Ureter (tissue), 1 donor: ENCODE measurements around the gene GATAD2B. TPM values are rescaled to one million over a fixed set of nuclear protein-coding genes. Genes with fewer than 3 reads are reported as not detected.
A peak's percentile ranks its signal among the peaks of the same experiment; 100 is the strongest.

Experiments used
- DNase-seq: peaks from one replicate; pipeline ENCODE4 v3.0.0-alpha.2; 2020; ENCODE audit warnings: low spot score
- total RNA-seq: library from RNA; stranded (reverse); gene quantifications from one replicate; pipeline ENCODE4 v1.2.4, GENCODE V29; 2023
- donor health status: DM: yes; HTN: yes; CAD: no.

Gene GATAD2B
- 43.1 TPM for total RNA-seq

DNA sequence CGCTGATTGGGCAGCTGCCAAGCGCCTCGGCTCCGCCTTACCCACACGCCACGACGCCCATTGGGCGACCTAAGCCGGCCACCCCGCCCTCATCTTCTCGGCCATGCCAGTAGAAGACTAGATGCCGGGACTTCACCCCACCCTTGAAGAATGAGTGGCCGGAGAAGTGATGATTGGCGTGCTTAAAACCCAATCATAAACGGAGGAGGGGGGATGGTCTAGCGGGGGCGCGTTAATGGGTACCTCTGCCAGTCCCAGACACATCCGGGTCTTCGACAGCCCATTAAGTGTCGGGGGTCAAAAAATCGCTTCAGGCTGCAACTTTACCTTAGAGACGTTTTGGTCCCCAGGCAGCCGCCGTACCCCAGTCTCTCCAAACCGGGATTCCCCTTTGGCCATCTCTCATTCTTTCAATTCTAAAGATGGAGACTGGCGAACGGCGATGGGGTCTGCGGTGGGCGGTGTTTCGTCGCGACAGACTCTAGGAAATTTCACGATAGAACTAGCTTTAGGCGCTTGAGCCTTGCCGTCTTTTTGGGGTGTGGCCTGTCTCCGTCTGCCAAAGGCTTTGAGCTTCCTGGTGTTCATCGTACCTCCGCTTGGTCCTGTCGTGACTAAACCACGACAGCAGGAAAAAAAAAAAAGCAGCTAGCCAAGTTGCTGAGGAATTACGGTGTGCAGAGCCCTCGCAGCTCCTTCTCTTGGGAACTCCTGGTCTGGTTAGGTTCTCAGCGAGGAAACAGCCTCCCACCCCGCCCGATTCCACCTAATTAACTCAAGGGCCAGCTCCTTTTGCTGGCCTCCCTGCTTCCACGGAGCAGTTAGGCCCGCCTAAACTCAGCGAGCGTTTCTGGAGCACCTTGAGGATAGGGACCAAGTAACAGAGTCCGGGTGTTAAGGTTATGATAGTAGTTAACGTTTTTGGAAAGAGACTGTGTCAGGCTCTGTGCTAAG lies at the start of gene GATAD2B:
Gene GATAD2B, minus strand, starts transcription at position 1 of the 954 bp plus-strand sequence. CDS start 94,625 bp downstream, outside the sequence.
- peak; percentile 100 for DNase-seq

DNA sequence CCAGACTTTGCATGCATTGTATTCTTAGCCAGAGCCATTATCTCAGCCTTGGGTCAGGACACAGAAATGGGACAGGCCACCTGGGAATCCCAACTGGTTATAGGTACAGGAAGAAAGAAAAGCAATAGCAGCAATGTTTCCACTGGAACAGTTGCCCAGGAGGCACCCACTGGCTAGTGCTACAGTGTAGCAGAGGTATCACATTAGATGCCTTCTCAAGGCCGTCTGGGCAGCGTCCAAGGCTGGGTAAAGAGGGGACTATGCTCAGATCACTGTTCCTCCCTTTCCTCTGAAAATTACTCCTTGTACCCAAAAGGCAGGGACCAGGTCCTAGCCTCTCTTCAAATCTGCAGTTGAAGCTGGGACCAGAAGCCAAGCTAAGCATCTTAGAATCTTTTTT lies 47.6 kb upstream of the GATAD2B start:
- no peak for DNase-seq

GRCh38 chr1:153968972-153969371 lies 46.2 kb upstream of the GATAD2B start:
- no peak for DNase-seq

DNA sequence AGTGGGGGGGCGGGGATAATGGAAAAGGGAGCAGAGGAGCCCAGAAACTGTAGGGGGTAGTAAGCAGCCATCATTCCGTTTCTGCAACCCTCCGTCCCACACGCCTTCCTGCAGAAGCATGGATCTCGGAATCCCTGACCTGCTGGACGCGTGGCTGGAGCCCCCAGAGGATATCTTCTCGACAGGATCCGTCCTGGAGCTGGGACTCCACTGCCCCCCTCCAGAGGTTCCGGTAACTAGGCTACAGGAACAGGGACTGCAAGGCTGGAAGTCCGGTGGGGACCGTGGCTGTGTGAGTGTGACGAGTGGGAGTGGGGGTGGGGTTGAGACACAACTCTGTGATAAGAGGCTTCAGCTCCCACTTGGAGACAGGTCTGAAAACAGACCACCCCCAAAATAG lies 45.6 kb upstream of the GATAD2B start:
- no peak for DNase-seq

DNA sequence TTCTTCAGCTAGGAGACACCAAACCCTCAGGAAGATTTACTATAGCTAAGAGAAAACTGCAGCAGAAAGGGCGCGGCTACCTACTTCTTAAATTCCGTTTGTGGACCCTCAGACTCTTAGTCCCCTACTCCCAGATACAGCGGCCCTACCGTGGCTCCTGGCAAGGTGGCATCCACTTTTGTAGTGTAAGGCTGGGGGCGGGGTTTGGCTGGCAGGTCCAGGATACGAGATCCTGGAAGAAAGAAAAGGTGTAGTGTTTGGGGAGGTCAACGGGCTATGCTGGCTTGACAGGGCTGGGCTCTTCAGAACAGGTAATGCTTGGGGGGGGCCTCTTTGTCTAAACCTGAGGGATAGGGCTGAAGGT lies 45.2 kb upstream of the GATAD2B start:
- no peak for DNase-seq

- peak; percentile 91 for DNase-seq
Observed at GRCh38 chr1:153967107-153967999, 44.6 kb upstream of the GATAD2B start, which contains the start of gene CREB3L4. Gene CREB3L4, plus strand, starts transcription at chr1:153967902. Its CDS starts 624 bp downstream, at chr1:153968526.

DNA sequence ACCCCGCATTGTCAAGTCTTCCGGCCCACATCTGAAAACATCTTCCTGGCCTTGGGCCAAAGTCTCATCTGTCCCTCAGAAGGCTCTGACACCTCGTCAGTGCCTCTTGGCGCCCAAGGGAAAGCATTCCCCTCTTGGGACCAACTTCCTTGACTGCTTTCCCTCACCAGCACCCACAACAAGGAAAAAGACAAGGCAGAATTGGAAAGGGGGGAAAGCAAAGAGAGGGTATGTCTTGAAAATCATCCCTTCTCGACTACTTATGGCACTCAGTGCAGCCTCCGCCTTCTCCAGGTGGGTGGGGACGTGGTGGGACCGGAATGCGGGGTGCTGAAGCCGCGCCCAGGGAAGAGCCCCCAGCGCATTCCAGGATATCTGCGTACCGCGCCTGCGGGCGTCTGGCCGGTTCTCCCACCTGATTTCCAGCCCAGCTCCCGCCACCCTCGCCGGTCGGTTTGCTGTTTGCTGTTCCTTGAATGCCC lies 41.1 kb upstream of the GATAD2B start:
- DNase-seq: no peak

- DNase-seq: peak; percentile 100
Observed at GRCh38 chr1:153963030-153963849, 40.5 kb upstream of the GATAD2B start, which contains the start of gene SLC39A1. Gene SLC39A1, minus strand, starts transcription at chr1:153963537. Its CDS starts 822 bp downstream, at chr1:153962715.

GRCh38 chr1:153962088-153963029 lies 39.6 kb upstream of the GATAD2B start:
- no peak for DNase-seq

- no peak for DNase-seq
Observed at GRCh38 chr1:153961421-153961820, 38.6 kb upstream of the GATAD2B start.

DNA sequence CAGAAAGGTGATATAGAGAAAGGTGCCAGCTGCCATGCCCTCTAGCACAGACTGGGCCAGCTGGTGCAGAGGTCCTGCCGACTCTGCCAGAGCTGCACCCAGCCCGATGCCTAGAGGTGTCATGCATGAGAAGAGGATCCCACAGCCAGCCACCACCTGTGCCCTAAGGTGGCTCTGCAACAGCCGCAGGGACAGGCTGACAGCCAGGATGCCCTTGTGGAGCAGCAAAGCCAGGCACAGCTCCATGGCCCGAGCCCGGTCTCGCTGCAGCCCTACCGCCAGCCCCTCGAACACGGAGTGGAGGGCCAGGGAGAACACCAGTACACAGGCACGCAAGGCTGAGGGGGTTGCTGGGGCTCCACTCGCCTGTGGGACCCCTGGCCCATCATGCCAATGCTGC lies 37.4 kb upstream of the GATAD2B start:
- DNase-seq: no peak

DNA sequence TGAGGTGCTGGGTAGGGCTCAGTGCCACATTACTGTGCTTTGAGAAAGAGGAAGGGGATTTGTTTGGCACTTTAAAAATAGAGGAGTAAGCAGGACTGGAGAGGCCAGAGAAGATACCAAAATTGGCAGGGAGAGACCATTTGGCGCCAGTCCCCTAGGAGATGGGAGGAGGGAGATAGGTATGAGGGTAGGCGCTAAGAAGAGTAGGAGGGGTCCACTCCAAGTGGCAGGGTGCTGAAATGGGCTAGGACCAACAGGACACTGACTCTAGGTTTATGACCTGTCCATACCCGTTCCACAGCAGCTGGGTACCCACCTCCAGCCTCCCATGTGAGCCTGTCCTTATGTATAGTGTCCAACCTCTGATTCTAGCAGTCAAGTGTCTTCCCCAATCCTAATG lies 36.7 kb upstream of the GATAD2B start:
- DNase-seq: no peak

DNA sequence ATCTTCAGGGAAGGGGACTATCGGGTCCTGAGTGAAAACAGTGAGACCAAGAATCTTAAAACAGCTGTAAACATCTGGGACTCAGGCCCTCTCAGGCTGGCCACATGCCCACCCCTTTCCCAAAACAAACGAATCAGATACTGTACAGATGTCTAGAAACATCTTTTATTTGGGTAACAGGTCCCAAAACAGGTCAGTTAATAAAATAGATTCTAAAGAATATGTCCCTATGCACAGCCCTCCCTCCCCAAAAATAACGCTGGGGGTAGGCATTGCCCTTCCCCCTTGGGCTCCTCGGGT lies 36.1 kb upstream of the GATAD2B start:
- DNase-seq: no peak

- DNase-seq: peak; percentile 98
Observed at GRCh38 chr1:153958111-153958960, 35.6 kb upstream of the GATAD2B start, which contains the start of gene CRTC2. Gene CRTC2, minus strand, starts transcription at chr1:153958612. Its CDS starts 115 bp downstream, at chr1:153958497.

DNA sequence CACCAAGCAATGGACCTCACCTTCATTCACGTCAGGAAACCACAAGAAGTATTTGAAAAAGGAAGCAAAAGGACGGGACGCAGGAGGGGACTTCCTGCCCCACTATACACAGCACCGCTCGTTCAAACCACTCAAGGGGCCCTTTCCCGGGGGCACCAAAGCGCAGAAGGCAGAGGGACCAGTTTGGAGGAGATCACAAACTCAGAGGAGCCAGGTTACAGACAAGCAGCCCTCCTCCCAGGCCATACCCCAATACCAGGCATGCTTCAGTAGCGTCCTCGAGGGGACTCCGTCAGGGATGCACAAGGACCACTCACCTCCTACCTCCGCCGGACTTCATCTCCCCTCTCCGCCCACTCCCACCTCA lies 35.0 kb upstream of the GATAD2B start:
- peak; percentile 46 for DNase-seq

DNA sequence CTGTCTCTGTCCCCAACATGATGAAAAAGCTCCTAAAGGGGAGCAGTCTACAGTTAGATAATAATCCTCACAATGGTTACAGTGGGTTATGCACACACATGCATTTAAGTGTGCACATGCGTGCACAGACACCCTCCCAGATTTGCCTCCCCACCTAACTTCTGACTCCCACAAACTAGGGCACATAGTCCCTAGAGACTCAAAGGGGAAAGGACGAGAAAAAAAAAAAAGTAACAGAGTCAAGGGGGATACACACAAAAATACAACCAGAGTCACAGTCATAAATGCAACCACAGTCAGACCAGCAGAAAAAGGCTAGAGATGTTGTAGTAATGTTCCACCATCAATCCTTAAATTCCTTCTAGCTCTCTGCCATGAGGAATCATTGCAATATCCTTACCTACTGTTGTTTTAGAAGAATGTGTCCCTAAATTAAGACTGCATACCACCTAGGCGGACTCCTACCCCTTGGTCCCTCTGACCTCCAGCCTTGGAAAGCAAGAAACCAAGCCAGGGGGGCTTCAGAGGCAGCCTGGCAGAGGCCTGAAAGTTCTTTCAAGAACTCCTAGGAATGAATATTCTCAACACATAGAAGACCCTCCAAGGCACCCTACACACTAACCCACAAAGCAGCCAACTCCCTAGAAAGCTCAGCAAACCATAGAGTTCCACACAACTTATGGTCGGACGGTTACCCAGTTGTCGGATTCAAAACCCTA lies 34.4 kb upstream of the GATAD2B start:
- DNase-seq: no peak

GRCh38 chr1:153954826-153955225 lies 32.1 kb upstream of the GATAD2B start:
- no peak for DNase-seq

- DNase-seq: no peak
Observed at GRCh38 chr1:153953859-153954365, 31.1 kb upstream of the GATAD2B start.
